ENCODE results near the gene TNS3. TPM values are rescaled to one million over a fixed set of nuclear protein-coding genes. Genes with fewer than 3 reads are reported as not detected.
"Not testable (repeated sequence)": the region's sequence is repeated elsewhere in the genome, so short reads cannot be mapped to it uniquely, and the experiment has no call there.

The TNS3 gene
- polyA plus RNA-seq, 3 donors, result 92.4 to 94.7 (median 93.7) TPM

GRCh38 chr7:47266131-47266706, 315.7 kb downstream of the TNS3 start:
- DNase-seq, result peak; percentile 73

- DNase-seq, result no peak
Observed at GRCh38 chr7:47265621-47266020, 316.3 kb downstream of the TNS3 start.

GRCh38 chr7:47264021-47264651, 317.8 kb downstream of the TNS3 start:
- no peak for DNase-seq

- no peak for DNase-seq
Observed at GRCh38 chr7:47262881-47263280, 319.0 kb downstream of the TNS3 start.

GRCh38 chr7:47262160-47262559, 319.8 kb downstream of the TNS3 start:
- not testable (repeated sequence) for DNase-seq

GRCh38 chr7:47260270-47260669, 321.6 kb downstream of the TNS3 start:
- no peak for DNase-seq

- DNase-seq, result no peak
Observed at GRCh38 chr7:47259682-47260081, 322.2 kb downstream of the TNS3 start.

- no peak for DNase-seq
Observed at GRCh38 chr7:47258798-47259197, 323.1 kb downstream of the TNS3 start.

- DNase-seq, result no peak
Observed at GRCh38 chr7:47256016-47256415, 325.9 kb downstream of the TNS3 start.

- no peak for DNase-seq
Observed at GRCh38 chr7:47255441-47255840, 326.5 kb downstream of the TNS3 start.

- no peak for DNase-seq
Observed at GRCh38 chr7:47255007-47255406, 326.9 kb downstream of the TNS3 start.

- peak; percentile 67 for DNase-seq
Observed at GRCh38 chr7:47254081-47254977, 327.6 kb downstream of the TNS3 start.

- no peak for DNase-seq
Observed at GRCh38 chr7:47253650-47254080, 328.2 kb downstream of the TNS3 start.

- no peak for DNase-seq
Observed at GRCh38 chr7:47252675-47253074, 329.2 kb downstream of the TNS3 start.

- DNase-seq, result no peak
Observed at GRCh38 chr7:47249361-47249760, 332.6 kb downstream of the TNS3 start.

GRCh38 chr7:47248797-47249196, 333.1 kb downstream of the TNS3 start:
- DNase-seq, result no peak

GRCh38 chr7:47247132-47247531, 334.8 kb downstream of the TNS3 start:
- DNase-seq, result no peak

- DNase-seq, result no peak
Observed at GRCh38 chr7:47244692-47245091, 337.2 kb downstream of the TNS3 start.

GRCh38 chr7:47241112-47242065, 340.5 kb downstream of the TNS3 start:
- no peak for DNase-seq

- DNase-seq, result no peak
Observed at GRCh38 chr7:47239931-47240421, 341.9 kb downstream of the TNS3 start.

- no peak for DNase-seq
Observed at GRCh38 chr7:47239034-47239433, 342.9 kb downstream of the TNS3 start.

Data from renal pelvis (tissue), 4 donors.